ENCODE results near the gene CCDC172. TPM values are rescaled to one million over a fixed set of nuclear protein-coding genes. Genes with fewer than 3 reads are reported as not detected.

CCDC172 gene
- total RNA-seq, 1 donor from 2014 or later, result not detected

DNA sequence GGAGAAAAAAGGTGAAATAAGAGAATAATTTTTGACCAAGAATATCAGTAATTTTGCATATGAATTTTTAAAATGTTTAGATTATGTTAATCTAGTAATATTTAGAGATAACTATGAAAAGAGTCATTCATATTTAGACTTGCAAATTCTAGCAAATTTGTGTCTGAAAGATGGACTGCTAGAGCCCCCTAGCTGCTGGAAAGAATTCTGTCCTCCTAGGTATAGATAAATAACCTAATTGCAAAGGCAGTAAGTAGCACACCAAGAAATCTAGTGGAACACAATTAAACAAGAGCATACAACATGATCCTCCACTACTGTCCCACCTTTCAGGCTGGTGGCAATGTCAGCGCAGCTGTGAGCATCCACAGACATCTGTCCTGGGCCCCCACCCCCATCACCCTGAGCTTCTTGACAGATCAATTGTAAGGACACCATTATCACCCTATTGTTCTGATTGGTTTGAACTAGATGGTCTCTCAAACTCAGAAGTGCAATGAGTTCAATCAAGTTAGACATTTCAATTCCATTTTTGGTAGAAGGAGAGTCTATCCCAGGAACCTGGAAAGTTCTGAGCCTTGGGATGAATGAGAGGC is 36.2 kb upstream of the CCDC172 start:
- no peaks in the 10 kb centered on the region for H3K36me3 ChIP-seq (ENCODE audit: control insufficient read depth, insufficient read depth, low read length)
- DNase-seq (ENCODE audit: low read depth), result no peak
- H3K4me3 ChIP-seq (ENCODE audit: low read depth, low read length), result no peak overlapping the region
- H3K27me3 ChIP-seq (ENCODE audit: control insufficient read depth, insufficient read depth, low read length), result no peaks in the 10 kb centered on the region
- TF ChIP-seq CTCF (IDR thresholded peaks at IDR 0.05; ENCODE audit: insufficient read depth, low read length, poor library complexity, severe bottlenecking), result peak; percentile 67

GRCh38 chr10:116289652-116290051 is 34.6 kb upstream of the CCDC172 start:
- no peak for TF ChIP-seq CTCF (IDR thresholded peaks at IDR 0.05; ENCODE audit: insufficient read depth, low read length, poor library complexity, severe bottlenecking)
- no peaks in the 10 kb centered on the region for H3K27me3 ChIP-seq (ENCODE audit: control insufficient read depth, insufficient read depth, low read length)
- no peak for DNase-seq (ENCODE audit: low read depth)

GRCh38 chr10:116292493-116292892 is 31.8 kb upstream of the CCDC172 start:
- Histone ChIP-seq H3K36me3 (ENCODE audit: control insufficient read depth, insufficient read depth, low read length) (no peaks in the 10 kb centered on the region), H3K27me3 (ENCODE audit: control insufficient read depth, insufficient read depth, low read length) (no peaks in the 10 kb centered on the region), H3K4me3 (ENCODE audit: low read depth, low read length) (no peak overlapping the region)
- no peak for DNase-seq (ENCODE audit: low read depth)
- TF ChIP-seq CTCF (IDR thresholded peaks at IDR 0.05; ENCODE audit: insufficient read depth, low read length, poor library complexity, severe bottlenecking), result no peak

More at GRCh38 chr10:116289652-116290051, 34.6 kb upstream of the CCDC172 start:
- Histone ChIP-seq H3K36me3 (ENCODE audit: control insufficient read depth, insufficient read depth, low read length) (no peaks in the 10 kb centered on the region), H3K4me3 (ENCODE audit: low read depth, low read length) (no peak overlapping the region)

- DNase-seq (ENCODE audit: low read depth), result no peak
- H3K27me3 ChIP-seq (ENCODE audit: control insufficient read depth, insufficient read depth, low read length), result no peaks in the 10 kb centered on the region
- TF ChIP-seq CTCF (IDR thresholded peaks at IDR 0.05; ENCODE audit: insufficient read depth, low read length, poor library complexity, severe bottlenecking), result no peak
These were observed 27.9 kb upstream of the CCDC172 start for GRCh38 chr10:116296291-116296721.

DNA sequence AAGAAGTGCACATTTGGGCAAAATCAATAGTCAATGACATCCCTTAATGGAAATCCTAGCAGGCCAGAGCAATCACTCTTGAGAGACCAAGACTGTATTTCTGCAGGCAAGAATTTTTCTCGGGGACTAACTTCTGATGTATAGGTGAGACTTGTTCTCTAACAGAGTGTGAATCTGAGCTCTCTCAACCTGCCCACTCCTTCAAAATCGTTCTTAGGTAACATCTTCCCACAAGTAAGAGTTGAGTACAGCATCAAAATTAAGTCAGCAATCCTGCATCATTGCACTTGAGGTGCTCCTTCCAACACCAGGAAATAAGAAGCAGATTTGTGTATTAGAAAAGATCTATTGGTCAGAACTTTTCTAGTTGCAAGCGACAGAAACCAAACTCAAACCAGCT is 25.7 kb upstream of the CCDC172 start:
- no peak overlapping the region for H3K4me3 ChIP-seq (ENCODE audit: low read depth, low read length)
- no peaks in the 10 kb centered on the region for H3K27me3 ChIP-seq (ENCODE audit: control insufficient read depth, insufficient read depth, low read length)
- DNase-seq (ENCODE audit: low read depth), result no peak
- no peaks in the 10 kb centered on the region for H3K36me3 ChIP-seq (ENCODE audit: control insufficient read depth, insufficient read depth, low read length)
- no peak for TF ChIP-seq CTCF (IDR thresholded peaks at IDR 0.05; ENCODE audit: insufficient read depth, low read length, poor library complexity, severe bottlenecking)

More at GRCh38 chr10:116296291-116296721, 27.9 kb upstream of the CCDC172 start:
- Histone ChIP-seq H3K36me3 (ENCODE audit: control insufficient read depth, insufficient read depth, low read length) (no peaks in the 10 kb centered on the region), H3K4me3 (ENCODE audit: low read depth, low read length) (no peak overlapping the region)

DNA sequence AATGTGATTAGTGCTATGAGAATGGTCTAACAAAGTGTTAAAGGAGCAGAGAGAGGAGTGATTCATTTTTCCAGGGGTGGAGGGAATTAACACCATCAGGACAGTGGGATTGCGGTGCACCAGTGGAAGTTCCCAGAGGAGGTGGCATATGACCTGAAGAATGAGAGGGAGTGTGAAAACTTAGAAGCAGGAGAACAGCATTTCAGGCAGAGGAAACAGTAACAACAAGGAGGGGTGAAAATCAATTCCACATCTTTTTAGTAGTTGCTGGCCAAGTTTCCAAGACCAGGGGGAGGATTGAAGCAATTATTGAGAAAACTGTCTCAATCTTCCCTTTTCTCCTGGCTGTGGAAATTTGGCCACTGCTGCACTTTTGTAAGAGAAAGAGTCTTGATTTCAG is 23.7 kb upstream of the CCDC172 start:
- no peaks in the 10 kb centered on the region for H3K36me3 ChIP-seq (ENCODE audit: control insufficient read depth, insufficient read depth, low read length)
- no peak overlapping the region for H3K4me3 ChIP-seq (ENCODE audit: low read depth, low read length)
- no peak for TF ChIP-seq CTCF (IDR thresholded peaks at IDR 0.05; ENCODE audit: insufficient read depth, low read length, poor library complexity, severe bottlenecking)
- no peak for DNase-seq (ENCODE audit: low read depth)
- no peaks in the 10 kb centered on the region for H3K27me3 ChIP-seq (ENCODE audit: control insufficient read depth, insufficient read depth, low read length)
